Measurements from ENCODE around the gene ZNF444. TPM values are rescaled to one million over a fixed set of nuclear protein-coding genes. Genes with fewer than 3 reads are reported as not detected.

Gene ZNF444
- total and polyA plus RNA-seq, 2 donors (not counting 3 experiments of a cell fraction or from before 2014, with no cell fraction given) = 37.2 to 41.7 TPM

- Histone ChIP-seq H3K4me2 (ENCODE audit: insufficient read depth, low read length) (no peak overlapping the region), H4K20me1 (replicated peaks; ENCODE audit: control insufficient read depth, extremely low read depth, insufficient read depth, low read length) (no peaks in the 10 kb centered on the region), H3K27me3 (ENCODE audit: control insufficient read depth in 2 of 2, insufficient read depth in 2 of 2, low read length in 2 of 2) (no peaks in the 10 kb centered on the region), H3K79me2 (ENCODE audit: control insufficient read depth, insufficient read depth, low read length) (no peaks in the 10 kb centered on the region), H3K9me1 (replicated peaks; ENCODE audit: control insufficient read depth, extremely low read depth, insufficient read depth, low read length) (no peaks in the 10 kb centered on the region), H3K27ac (ENCODE audit: insufficient read depth, low read depth, low read length) (no peak overlapping the region), H3K4me3 (replicated peaks in 1 of 3; ENCODE audit: insufficient read depth in 1 of 3, low read depth in 1 of 3, low read length in 3 of 3) (no peak overlapping the region), H3K4me1 (ENCODE audit: control insufficient read depth, extremely low read depth, insufficient read depth, low read length) (peaks cover 5% of the 10 kb centered on the region), H3K9me3 (replicated peaks; ENCODE audit: control insufficient read depth, insufficient read depth, low read length) (no peaks in the 10 kb centered on the region), H2AFZ (ENCODE audit: low read depth, low read length) (no peak overlapping the region), H3K9ac (replicated peaks; ENCODE audit: extremely low read depth, insufficient read depth, low read length) (no peak overlapping the region), H3K36me3 (ENCODE audit: control insufficient read depth in 2 of 2, extremely low read depth in 1 of 2, insufficient read depth in 2 of 2, low read length in 2 of 2) (no peaks in the 10 kb centered on the region)
- DNase-seq (ENCODE audit: low read depth, low spot score) (no peak), FAIRE-seq (no peak)
- CTCF ChIA-PET = interaction anchor here (1.7 to 13.9 kb wide), 4 partner anchors 13 to 166 kb away, joined by 9 to 328 read pairs (median 20); no protein-coding TSS in a partner anchor
- dilution Hi-C loops (cut with MboI; ENCODE audit: extremely low pct_ligation_motif_present, low sequenced_read_pairs) = no loop called here
- BruUV-seq (replicated peaks) = no TSS peak
- intact Hi-C loops (cut with micrococcal nuclease) = no loop called here
- POLR2A ChIA-PET = no interaction called here
- TF ChIP-seq FOS (IDR thresholded peaks at IDR 0.05; ENCODE audit: borderline replicate concordance, insufficient read depth, low read length) (no peak), MAX (IDR thresholded peaks at IDR 0.05; ENCODE audit: insufficient read depth, insufficient read length) (no peak), JUN (IDR thresholded peaks at IDR 0.05; ENCODE audit: borderline replicate concordance, insufficient read depth, insufficient read length, low read depth) (no peak), GATA2 (IDR thresholded peaks at IDR 0.05; ENCODE audit: insufficient read depth, insufficient read length, low read depth, low read length) (no peak)
Measured at GRCh38 chr19:56167064-56167578, 26.0 kb downstream of the ZNF444 start.

- no TSS peak for BruUV-seq (replicated peaks)
- DNase-seq (ENCODE audit: low read depth, low spot score) = no peak
- H3K79me2 ChIP-seq (ENCODE audit: control insufficient read depth, insufficient read depth, low read length) = no peaks in the 10 kb centered on the region
- no peaks in the 10 kb centered on the region for H3K4me1 ChIP-seq (ENCODE audit: control insufficient read depth, extremely low read depth, insufficient read depth, low read length)
- dilution Hi-C loops (cut with MboI; ENCODE audit: extremely low pct_ligation_motif_present, low sequenced_read_pairs) (no loop called here), intact Hi-C loops (cut with micrococcal nuclease) (loop anchor here (5.0 kb wide), 2 partner anchors 48 to 82 kb away; partner anchors contain the start of gene ZNF787)
- H3K4me2 ChIP-seq (ENCODE audit: insufficient read depth, low read length) = no peak overlapping the region
- H3K4me3 ChIP-seq (replicated peaks in 1 of 3; ENCODE audit: insufficient read depth in 1 of 3, low read depth in 1 of 3, low read length in 3 of 3) = no peak overlapping the region
- no peaks in the 10 kb centered on the region for H4K20me1 ChIP-seq (replicated peaks; ENCODE audit: control insufficient read depth, extremely low read depth, insufficient read depth, low read length)
- peaks cover 0 to 2% of the 10 kb centered on the region in 2 experiments for H3K27me3 ChIP-seq (ENCODE audit: control insufficient read depth in 2 of 2, insufficient read depth in 2 of 2, low read length in 2 of 2)
- H3K36me3 ChIP-seq (ENCODE audit: control insufficient read depth in 2 of 2, extremely low read depth in 1 of 2, insufficient read depth in 2 of 2, low read length in 2 of 2) = no peaks in the 10 kb centered on the region
- no peak for FAIRE-seq
- ChIA-PET CTCF (interaction anchor here (1.0 to 13.9 kb wide), 6 partner anchors 13 to 538 kb away, joined by 4 to 328 read pairs (median 12); no protein-coding TSS in a partner anchor), POLR2A (no interaction called here)
- no peak for TF ChIP-seq FOS (IDR thresholded peaks at IDR 0.05; ENCODE audit: borderline replicate concordance, insufficient read depth, low read length)
- no peak for TF ChIP-seq CTCF (IDR thresholded peaks at IDR 0.05; ENCODE audit: extremely low read depth in 1 of 2, insufficient read depth in 1 of 2, low read depth in 1 of 2, low read length in 2 of 2)
- TF ChIP-seq GATA2 (IDR thresholded peaks at IDR 0.05; ENCODE audit: insufficient read depth, insufficient read length, low read depth, low read length) = no peak
- no peak for TF ChIP-seq MYC (IDR thresholded peaks at IDR 0.05; ENCODE audit: low read depth, low read length)
- no peak for TF ChIP-seq EZH2 (IDR thresholded peaks at IDR 0.05; ENCODE audit: borderline replicate concordance, low read depth, low read length, severe bottlenecking)
- no peak for TF ChIP-seq JUN (IDR thresholded peaks at IDR 0.05; ENCODE audit: borderline replicate concordance, insufficient read depth, insufficient read length, low read depth)
- no peak for TF ChIP-seq MAX (IDR thresholded peaks at IDR 0.05; ENCODE audit: insufficient read depth, insufficient read length)
- H2AFZ ChIP-seq (ENCODE audit: low read depth, low read length) = no peak overlapping the region
- no peak overlapping the region for H3K9ac ChIP-seq (replicated peaks; ENCODE audit: extremely low read depth, insufficient read depth, low read length)
- H3K9me3 ChIP-seq (replicated peaks; ENCODE audit: control insufficient read depth, insufficient read depth, low read length) = no peaks in the 10 kb centered on the region
- no peaks in the 10 kb centered on the region for H3K9me1 ChIP-seq (replicated peaks; ENCODE audit: control insufficient read depth, extremely low read depth, insufficient read depth, low read length)
- H3K27ac ChIP-seq (ENCODE audit: insufficient read depth, low read depth, low read length) = no peak overlapping the region
Measured at GRCh38 chr19:56170261-56170660, 29.2 kb downstream of the ZNF444 start.

All from endothelial cell of umbilical vein (primary cell).